Urinary bladder (tissue), 4 donors: ENCODE data around the gene MC1R. TPM values are rescaled to one million over a fixed set of nuclear protein-coding genes. Genes with fewer than 3 reads are reported as not detected.
"Not testable (repeated sequence)": the region's sequence is repeated elsewhere in the genome, so short reads cannot be mapped to it uniquely, and the experiment has no call there.

Experiments used
- DNase-seq: peaks from one replicate; pipeline ENCODE4 v3.0.0-alpha.2; 2015; ENCODE audit errors: extremely low spot score
- H3K27ac ChIP-seq: one replicate; pipeline ENCODE4 v1.5.1; 2013; ENCODE audit warnings: low read depth, mild to moderate bottlenecking, moderate library complexity
- H3K36me3 ChIP-seq: one replicate; pipeline ENCODE4 v1.6.1; 2013; ENCODE audit warnings: mild to moderate bottlenecking, moderate library complexity; ENCODE audit not compliant: insufficient read depth
- H3K4me1 ChIP-seq: one replicate; pipeline ENCODE4 v1.6.1; 2013; ENCODE audit warnings: mild to moderate bottlenecking, moderate library complexity; ENCODE audit not compliant: insufficient read depth
- H3K4me3 ChIP-seq: one replicate; pipeline ENCODE4 v1.5.1; 2013; ENCODE audit warnings: low read depth, low read length
- WGBS: extraction: QIAGEN DNeasy Blood & Tissue Kit; methylation state at CpG from one replicate; pipeline ENCODE4 v1.1.7; 2013; 5-methylcytosine and 5-hydroxymethylcytosine counted together
- polyA plus RNA-seq: library from polyadenylated mRNA; stranded (reverse); fragments of 200-250 nt; gene quantifications from one replicate; pipeline ENCODE4 v1.2.3, GENCODE V29; 2013
- total RNA-seq: library from RNA; depleted of rRNA; stranded (reverse); fragments of >200 nt; gene quantifications from one replicate; pipeline ENCODE4 v1.2.3, GENCODE V29; 2014
- donor health status: healthy with polysubstance abuse.
- donor health status: healthy.

The MC1R gene
- total and polyA plus RNA-seq, 2 donors, result 3.8 to 7.0 TPM

- no peak overlapping the region for H3K27ac ChIP-seq
- H3K36me3 ChIP-seq, result peaks cover 2% of the 10 kb centered on the region
- no peak for DNase-seq
- H3K4me1 ChIP-seq, result no peaks in the 10 kb centered on the region
- no peak overlapping the region for H3K4me3 ChIP-seq
- 94% methylated on average over 23 of the region's 23 CpGs for WGBS
Measured at GRCh38 chr16:89961920-89962319, 43.3 kb downstream of the MC1R start.

GRCh38 chr16:89962754-89963498 is 44.3 kb downstream of the MC1R start:
- no peaks in the 10 kb centered on the region for H3K36me3 ChIP-seq
- H3K4me1 ChIP-seq, result no peaks in the 10 kb centered on the region
- no peak for DNase-seq
- H3K27ac ChIP-seq, result no peak overlapping the region
- no peak overlapping the region for H3K4me3 ChIP-seq
- WGBS, result 83% methylated on average over 26 of the region's 26 CpGs

DNA sequence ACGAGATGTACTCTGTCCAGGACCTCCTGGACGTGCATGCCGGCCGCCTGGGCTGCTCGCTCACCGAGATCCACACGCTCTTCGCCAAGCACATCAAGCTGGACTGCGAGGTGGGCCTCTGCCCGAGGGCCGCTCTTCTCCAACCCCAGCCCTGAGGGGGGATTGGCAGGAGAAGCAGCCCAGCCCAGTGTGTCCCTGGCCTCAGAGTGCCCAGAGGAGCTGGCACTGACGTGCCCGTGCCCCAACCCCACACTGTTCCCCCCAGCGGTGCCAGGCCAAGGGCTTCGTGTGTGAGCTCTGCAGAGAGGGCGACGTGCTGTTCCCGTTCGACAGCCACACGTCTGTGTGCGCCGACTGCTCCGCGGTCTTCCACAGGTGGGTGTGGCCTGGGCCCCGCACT is 45.5 kb downstream of the MC1R start:
- DNase-seq, result no peak
- H3K4me3 ChIP-seq, result no peak overlapping the region
- H3K27ac ChIP-seq, result no peak overlapping the region
- H3K4me1 ChIP-seq, result no peaks in the 10 kb centered on the region
- WGBS, result 88% methylated on average over 25 of the region's 25 CpGs
- H3K36me3 ChIP-seq, result no peaks in the 10 kb centered on the region

GRCh38 chr16:89965447-89966225 is 47.0 kb downstream of the MC1R start:
- H3K4me3 ChIP-seq, result no peak overlapping the region
- DNase-seq, result no peak
- no peaks in the 10 kb centered on the region for H3K4me1 ChIP-seq
- no peaks in the 10 kb centered on the region for H3K36me3 ChIP-seq
- WGBS, result 90% methylated on average over 30 of the region's 30 CpGs
- no peak overlapping the region for H3K27ac ChIP-seq

DNA sequence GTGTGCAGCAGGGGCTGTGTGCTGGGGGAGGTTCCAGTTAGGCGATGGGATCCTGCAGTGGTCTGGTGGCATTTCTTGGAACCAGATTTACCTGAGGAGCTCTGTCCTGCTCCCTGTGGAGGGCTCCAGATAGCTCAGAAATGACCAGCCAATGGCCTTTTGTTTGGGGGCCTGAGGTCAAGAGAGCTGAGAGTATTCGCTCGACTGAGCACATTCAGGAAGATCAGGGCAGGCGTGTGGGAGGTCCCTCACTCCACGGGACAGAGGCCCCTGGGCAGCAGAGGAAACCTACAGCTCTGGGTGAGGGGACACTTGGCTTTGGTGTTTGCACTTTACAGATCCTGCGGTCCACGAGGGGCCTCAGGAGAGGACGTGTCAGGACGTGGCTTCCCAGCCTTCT is 48.1 kb downstream of the MC1R start:
- no peak overlapping the region for H3K27ac ChIP-seq
- no peak for DNase-seq
- no peaks in the 10 kb centered on the region for H3K36me3 ChIP-seq
- no peak overlapping the region for H3K4me3 ChIP-seq
- 79% methylated on average over 9 of the region's 9 CpGs for WGBS
- no peaks in the 10 kb centered on the region for H3K4me1 ChIP-seq

GRCh38 chr16:89967436-89967835 is 48.8 kb downstream of the MC1R start:
- WGBS, result 80% methylated on average over 5 of the region's 5 CpGs
- not testable (repeated sequence) for H3K36me3 ChIP-seq, H3K4me3 ChIP-seq, H3K27ac ChIP-seq, DNase-seq, H3K4me1 ChIP-seq

DNA sequence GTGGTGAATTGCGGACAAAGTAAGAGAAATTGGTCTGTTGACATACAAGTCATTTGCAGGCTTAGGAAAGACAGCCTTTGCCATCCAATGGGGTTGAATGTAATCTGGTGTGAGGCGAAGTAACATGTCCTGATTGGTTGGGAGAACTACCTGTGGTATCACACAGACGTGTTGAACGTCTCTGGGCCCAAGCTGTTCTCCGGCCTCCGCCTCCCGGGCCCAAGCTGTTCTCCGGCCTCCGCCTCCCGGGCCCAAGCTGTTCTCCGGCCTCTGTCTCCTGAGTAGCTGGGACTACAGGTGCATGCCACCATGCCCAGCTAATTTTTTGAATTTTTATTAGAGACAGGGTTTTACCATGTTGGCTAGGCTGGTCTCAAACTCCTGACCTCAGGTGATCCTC is 49.4 kb downstream of the MC1R start:
- WGBS, result 89% methylated on average over 11 of the region's 11 CpGs

GRCh38 chr16:89969741-89970410 is 51.2 kb downstream of the MC1R start:
- Histone ChIP-seq H3K4me3 (no peak overlapping the region), H3K36me3 (no peaks in the 10 kb centered on the region)
- 93% methylated on average over 6 of the region's 6 CpGs for WGBS

More for the DNA sequence above, 49.4 kb downstream of the MC1R start:
- H3K4me1 ChIP-seq, H3K4me3 ChIP-seq, H3K36me3 ChIP-seq, H3K27ac ChIP-seq, DNase-seq: not testable (repeated sequence)

More at GRCh38 chr16:89969741-89970410, 51.2 kb downstream of the MC1R start:
- Histone ChIP-seq H3K27ac (no peak overlapping the region), H3K4me1 (peaks cover 3% of the 10 kb centered on the region)
- no peak for DNase-seq

Other genes with a start within 250 kb of the MC1R start
- 31.9 TPM for gene CDK10, start 232.2 kb upstream of the MC1R start, total RNA-seq
- gene CDK10, start 232.2 kb upstream of the MC1R start, polyA plus RNA-seq, result 58.5 TPM
- gene SPATA2L, start 217.2 kb upstream of the MC1R start, total RNA-seq, result 5.2 TPM
- gene SPATA2L, start 217.2 kb upstream of the MC1R start, polyA plus RNA-seq, result 10.8 TPM
- gene VPS9D1, start 198.0 kb upstream of the MC1R start, total RNA-seq, result 5.7 TPM
- 11.0 TPM for gene VPS9D1, start 198.0 kb upstream of the MC1R start, polyA plus RNA-seq
- 17.9 TPM for gene ZNF276, start 197.3 kb upstream of the MC1R start, total RNA-seq
- 19.6 TPM for gene ZNF276, start 197.3 kb upstream of the MC1R start, polyA plus RNA-seq
- gene FANCA, start 102.2 kb upstream of the MC1R start, total RNA-seq, result 9.6 TPM
- 1.7 TPM for gene FANCA, start 102.2 kb upstream of the MC1R start, polyA plus RNA-seq
- gene SPIRE2, start 90.4 kb upstream of the MC1R start, total RNA-seq, result 5.4 TPM
- gene SPIRE2, start 90.4 kb upstream of the MC1R start, polyA plus RNA-seq, result 6.4 TPM
- 107 TPM for gene TCF25, start 45.3 kb upstream of the MC1R start, total RNA-seq
- gene TCF25, start 45.3 kb upstream of the MC1R start, polyA plus RNA-seq, result 128 TPM
- 28.0 TPM for gene TUBB3, start 4.5 kb downstream of the MC1R start, total RNA-seq
- gene TUBB3, start 4.5 kb downstream of the MC1R start, polyA plus RNA-seq, result 16.1 TPM
- 27.5 TPM for gene DEF8, start 29.9 kb downstream of the MC1R start, total RNA-seq
- 84.4 TPM for gene DEF8, start 29.9 kb downstream of the MC1R start, polyA plus RNA-seq
- gene DBNDD1, start 100.6 kb downstream of the MC1R start, total RNA-seq, result 0.26 TPM
- gene DBNDD1, start 100.6 kb downstream of the MC1R start, polyA plus RNA-seq, result 1.4 TPM
- not detected for gene PRDM7, start 158.5 kb downstream of the MC1R start, total RNA-seq
- not detected for gene PRDM7, start 158.5 kb downstream of the MC1R start, polyA plus RNA-seq